Uterus (tissue), 4 donors: ENCODE data around the gene RBBP8. TPM values are rescaled to one million over a fixed set of nuclear protein-coding genes. Genes with fewer than 3 reads are reported as not detected.

Experiments used
- DNase-seq, 2 donors: peaks; one replicate each; pipeline ENCODE4 v3.0.0-alpha.2; 2019 to 2020
- H3K27ac ChIP-seq, 2 donors: fragments of 200-600 bp; sonication (generic); 1 replicate in 1 of 2; 2 replicates in 1 of 2; pipeline ENCODE4 v1.5.1; 2016 to 2018
- H3K27me3 ChIP-seq, 2 donors: fragments of 200-600 bp; sonication (generic); one replicate each; pipeline ENCODE4 v1.5.1; 2018 to 2019; ENCODE audit warnings: control low read depth in 1 of 2
- H3K36me3 ChIP-seq, 2 donors: fragments of 200-600 bp; sonication (generic); one replicate each; pipeline ENCODE4 v1.5.1; 2019; ENCODE audit warnings: control low read depth in 1 of 2
- H3K4me1 ChIP-seq, 2 donors: fragments of 200-600 bp; sonication (generic); one replicate each; pipeline ENCODE4 v1.5.1; 2018 to 2019; ENCODE audit warnings: control low read depth in 1 of 2
- H3K4me3 ChIP-seq, 2 donors: fragments of 200-600 bp; sonication (generic); 1 replicate in 1 of 2; 2 replicates in 1 of 2; pipeline ENCODE4 v1.5.1; 2018 to 2019; ENCODE audit warnings: mild to moderate bottlenecking in 1 of 2
- H3K9me3 ChIP-seq, 2 donors: fragments of 200-600 bp; sonication (generic); one replicate each; pipeline ENCODE4 v1.5.1; 2019; ENCODE audit warnings: control low read depth in 1 of 2
- POLR2A ChIP-seq, 2 donors: fragments of 450-650 bp; IDR thresholded peaks; one replicate each; pipeline ENCODE4 v1.6.1; 2016; ENCODE audit warnings: antibody characterized with exemption in 2 of 2, mild to moderate bottlenecking in 1 of 2, moderate library complexity in 1 of 2
- intact Hi-C: fragments of 100-400 bp; cut with DNase I; formaldehyde crosslinking; loops from one replicate; pipeline ENCODE4 v1.15.1; 2023; ENCODE audit warnings: low total_unique reads
- total RNA-seq, 4 donors: library from RNA; depleted of rRNA in 3 of 4; stranded (reverse); fragments of >200 nt in 3 of 4; gene quantifications; one replicate each; pipeline versions ENCODE4 v1.1.0 to v1.2.4, GENCODE V29; 2014 to 2023
- TF ChIP-seq, protein P1 (sequence below), 4 experiments: fragments of 200-600 bp in 2 of 4; fragments of 450-650 bp in 2 of 4; sonication (generic) in 2 of 4; IDR thresholded peaks; one replicate each; pipeline ENCODE4 v1.5.1; 2016 to 2019; ENCODE audit warnings: antibody characterized with exemption in 4 of 4, mild to moderate bottlenecking in 2 of 4, moderate library complexity in 1 of 4
- donor health status: DM: yes; HTN: yes; CAD: no.

Gene RBBP8
- total RNA-seq, 4 donors from 2014 or later: 34.8 to 43.5 (median 43.3) TPM

- Histone ChIP-seq H3K9me3 (no peaks in the 10 kb centered on the region), H3K27me3 (no peaks in the 10 kb centered on the region), H3K4me3 (no peak overlapping the region), H3K27ac (no peak overlapping the region), H3K4me1 (no peaks in the 10 kb centered on the region), H3K36me3 (no peaks in the 10 kb centered on the region)
- TF ChIP-seq POLR2A (IDR thresholded peaks at IDR 0.05): no peak
- TF ChIP-seq, protein P1, sequence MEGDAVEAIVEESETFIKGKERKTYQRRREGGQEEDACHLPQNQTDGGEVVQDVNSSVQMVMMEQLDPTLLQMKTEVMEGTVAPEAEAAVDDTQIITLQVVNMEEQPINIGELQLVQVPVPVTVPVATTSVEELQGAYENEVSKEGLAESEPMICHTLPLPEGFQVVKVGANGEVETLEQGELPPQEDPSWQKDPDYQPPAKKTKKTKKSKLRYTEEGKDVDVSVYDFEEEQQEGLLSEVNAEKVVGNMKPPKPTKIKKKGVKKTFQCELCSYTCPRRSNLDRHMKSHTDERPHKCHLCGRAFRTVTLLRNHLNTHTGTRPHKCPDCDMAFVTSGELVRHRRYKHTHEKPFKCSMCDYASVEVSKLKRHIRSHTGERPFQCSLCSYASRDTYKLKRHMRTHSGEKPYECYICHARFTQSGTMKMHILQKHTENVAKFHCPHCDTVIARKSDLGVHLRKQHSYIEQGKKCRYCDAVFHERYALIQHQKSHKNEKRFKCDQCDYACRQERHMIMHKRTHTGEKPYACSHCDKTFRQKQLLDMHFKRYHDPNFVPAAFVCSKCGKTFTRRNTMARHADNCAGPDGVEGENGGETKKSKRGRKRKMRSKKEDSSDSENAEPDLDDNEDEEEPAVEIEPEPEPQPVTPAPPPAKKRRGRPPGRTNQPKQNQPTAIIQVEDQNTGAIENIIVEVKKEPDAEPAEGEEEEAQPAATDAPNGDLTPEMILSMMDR (IDR thresholded peaks at IDR 0.05): no peak
- no peak for DNase-seq
- intact Hi-C loops: no loop called here
These were observed 105.6 kb downstream of the RBBP8 start for GRCh38 chr18:23038712-23039111.

DNA sequence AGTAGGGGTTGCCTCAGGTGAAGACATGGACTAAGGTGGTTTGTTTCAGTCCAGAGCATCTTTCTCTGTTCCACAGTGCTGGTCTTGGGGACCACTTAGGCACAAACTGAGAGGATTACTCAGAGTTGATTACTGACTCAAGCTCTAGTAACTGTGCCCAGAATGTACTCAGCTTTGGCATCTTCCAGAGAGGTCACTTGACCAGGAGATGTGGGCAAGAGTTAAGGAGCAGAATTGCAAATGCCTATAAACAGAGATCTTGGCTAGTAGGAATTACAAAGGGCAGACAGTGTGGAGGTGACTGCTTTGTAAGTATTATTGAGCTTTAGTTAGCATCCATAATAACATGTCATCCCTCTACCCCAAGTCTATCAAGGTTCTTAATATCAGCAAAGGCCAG lies 109.0 kb downstream of the RBBP8 start:
- intact Hi-C loops: no loop called here
- no peak overlapping the region for H3K27ac ChIP-seq
- TF ChIP-seq POLR2A (IDR thresholded peaks at IDR 0.05): no peak
- TF ChIP-seq, protein P1 (IDR thresholded peaks at IDR 0.05): no peak

DNA sequence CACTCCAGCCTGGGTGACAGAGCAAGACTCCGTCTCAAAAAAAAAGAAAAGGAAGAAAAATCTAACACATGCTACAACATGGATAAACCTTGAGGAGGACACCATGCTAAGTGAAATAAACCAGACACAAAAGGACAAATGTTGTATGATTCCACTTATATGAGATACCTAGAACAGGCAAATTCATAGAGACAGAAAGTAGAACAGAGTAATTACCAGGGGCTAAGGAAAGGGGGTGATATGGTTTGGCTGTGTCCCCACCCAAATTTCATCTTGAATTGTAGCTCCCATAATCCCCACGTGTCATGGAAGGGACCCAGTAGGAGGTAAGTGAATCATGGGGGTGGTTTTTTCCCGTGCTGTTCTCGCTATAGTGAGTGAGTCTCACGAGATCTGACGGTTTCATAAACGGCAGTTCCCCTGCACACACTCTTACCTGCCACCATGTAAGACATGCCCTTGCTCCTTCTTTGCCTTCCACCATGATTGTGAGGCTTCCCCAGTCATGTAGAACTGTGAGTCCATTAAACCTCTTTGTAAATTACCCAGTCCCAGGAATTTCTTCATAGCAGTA lies 110.8 kb downstream of the RBBP8 start:
- no peaks in the 10 kb centered on the region for H3K4me1 ChIP-seq
- DNase-seq: no peak
- no peaks in the 10 kb centered on the region for H3K9me3 ChIP-seq
- no peak overlapping the region for H3K27ac ChIP-seq
- no peak for TF ChIP-seq POLR2A (IDR thresholded peaks at IDR 0.05)
- TF ChIP-seq, protein P1 (IDR thresholded peaks at IDR 0.05): no peak
- intact Hi-C loops: no loop called here
- no peaks in the 10 kb centered on the region for H3K36me3 ChIP-seq
- no peaks in the 10 kb centered on the region for H3K27me3 ChIP-seq
- H3K4me3 ChIP-seq: no peak overlapping the region

More for the DNA sequence above, 109.0 kb downstream of the RBBP8 start:
- Histone ChIP-seq H3K4me1 (no peaks in the 10 kb centered on the region), H3K27me3 (no peaks in the 10 kb centered on the region), H3K4me3 (no peak overlapping the region), H3K36me3 (no peaks in the 10 kb centered on the region), H3K9me3 (no peaks in the 10 kb centered on the region)
- no peak for DNase-seq

DNA sequence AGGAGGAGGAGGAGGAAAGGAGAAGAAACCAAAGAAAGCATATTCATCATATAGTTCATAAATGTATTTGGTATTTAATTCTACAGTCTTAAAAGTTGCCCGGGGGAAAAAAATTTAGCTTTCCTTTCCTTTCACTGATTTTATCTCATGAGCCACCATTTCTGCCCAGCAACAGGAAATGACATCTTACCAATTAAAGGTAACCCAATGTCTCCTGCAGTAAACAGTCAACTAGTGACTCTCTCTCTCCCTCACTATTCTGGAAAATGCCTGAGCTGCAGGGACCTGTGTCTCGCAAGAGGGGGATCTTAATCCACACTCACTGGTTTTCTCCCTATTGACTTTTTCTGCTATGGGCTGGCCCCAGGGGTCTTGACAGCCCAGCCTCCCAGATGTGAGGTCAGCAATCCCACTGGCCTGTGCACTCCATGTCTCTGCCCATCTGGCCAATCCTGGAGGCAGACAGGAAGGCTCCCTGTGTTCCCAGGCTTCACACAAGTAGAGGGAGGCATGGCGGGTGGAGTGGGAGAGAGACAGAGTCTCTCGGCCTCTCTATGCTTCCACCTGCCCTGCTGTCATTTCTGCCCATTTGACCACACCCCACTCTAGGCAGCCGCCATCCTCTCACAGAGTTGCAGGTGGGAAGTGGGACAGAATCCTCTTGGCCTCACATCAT lies 116.7 kb downstream of the RBBP8 start:
- H3K27ac ChIP-seq: no peak overlapping the region
- no peak for DNase-seq
- intact Hi-C loops: no loop called here
- H3K9me3 ChIP-seq: no peaks in the 10 kb centered on the region
- no peak for TF ChIP-seq POLR2A (IDR thresholded peaks at IDR 0.05)
- TF ChIP-seq, protein P1 (IDR thresholded peaks at IDR 0.05): no peak
- no peaks in the 10 kb centered on the region for H3K36me3 ChIP-seq
- H3K27me3 ChIP-seq: no peaks in the 10 kb centered on the region
- no peak overlapping the region for H3K4me3 ChIP-seq
- no peaks in the 10 kb centered on the region for H3K4me1 ChIP-seq

- Histone ChIP-seq H3K4me3 (no peak overlapping the region), H3K9me3 (no peaks in the 10 kb centered on the region), H3K27me3 (no peaks in the 10 kb centered on the region), H3K27ac (no peak overlapping the region), H3K4me1 (no peaks in the 10 kb centered on the region), H3K36me3 (no peaks in the 10 kb centered on the region)
- no peak for DNase-seq
- intact Hi-C loops: no loop called here
- TF ChIP-seq POLR2A (IDR thresholded peaks at IDR 0.05): no peak
- TF ChIP-seq, protein P1 (IDR thresholded peaks at IDR 0.05): no peak
These were observed 120.8 kb downstream of the RBBP8 start for GRCh38 chr18:23053776-23054457.
